IMR-90 (cell line): ENCODE measurements around the gene MED12L. TPM values are rescaled to one million over a fixed set of nuclear protein-coding genes. Genes with fewer than 3 reads are reported as not detected.

Source experiments
- ATAC-seq: fragments of 200-7000 bp; cut with Tn5 transposase; 2 replicates; pipeline ENCODE4 v1.9.1; 2020; ENCODE audit warnings: low read depth, mild to moderate bottlenecking, moderate library complexity
- BruUV-seq: library from RNA; stranded (reverse); fragments of 400-500 nt; replicated peaks from 2 replicates; lab custom pipeline; 2021; lab: Mats Ljungman, UMichigan
- CTCF ChIA-PET: fragments of 300-600 bp; formaldehyde crosslinking; extraction: SDS; loops from one replicate; lab custom pipeline; 2021; ENCODE audit warnings: antibody characterized with exemption; lab: Yijun Ruan, JAX
- POLR2A ChIA-PET: fragments of 300-600 bp; sonication (Branson Sonifier 250); formaldehyde crosslinking; loops from one replicate; lab custom pipeline; 2022; ENCODE audit warnings: antibody characterized with exemption; ENCODE audit not compliant: unreplicated experiment; lab: Charles Lee
- DNase-seq: peaks from one replicate; pipeline ENCODE4 v3.0.0; 2013
- H2AFZ ChIP-seq: replicated peaks from 2 replicates; pipeline ENCODE3; 2013; ENCODE audit warnings: low read length, mild to moderate bottlenecking; ENCODE audit not compliant: poor library complexity
- H2AK5ac ChIP-seq: 2 replicates; pipeline ENCODE4 v1.6.1; 2013; ENCODE audit warnings: low read depth, low read length, inconsistent platforms
- H2AK9ac ChIP-seq: replicated peaks from 2 replicates; pipeline ENCODE3; 2013; ENCODE audit warnings: mild to moderate bottlenecking, low read depth, low read length, moderate library complexity; ENCODE audit not compliant: poor library complexity
- H2BK120ac ChIP-seq: 2 replicates; pipeline ENCODE4 v1.6.1; 2013; ENCODE audit warnings: low read depth, low read length, inconsistent platforms
- H2BK15ac ChIP-seq: 3 replicates; pipeline ENCODE4 v1.6.1; 2013; ENCODE audit warnings: low read depth, low read length, inconsistent platforms
- H2BK20ac ChIP-seq: 2 replicates; pipeline ENCODE4 v1.6.1; 2013; ENCODE audit warnings: low read depth, mild to moderate bottlenecking, inconsistent platforms, low read length, moderate library complexity
- H2BK5ac ChIP-seq: 2 replicates; pipeline ENCODE4 v1.6.1; 2013; ENCODE audit warnings: mild to moderate bottlenecking, low read depth, low read length, inconsistent platforms; ENCODE audit not compliant: poor library complexity, severe bottlenecking
- H3K14ac ChIP-seq: replicated peaks from 2 replicates; pipeline ENCODE4 v1.6.1; 2013; ENCODE audit warnings: low read depth, low read length, inconsistent platforms
- H3K18ac ChIP-seq: 2 replicates; pipeline ENCODE4 v1.6.1; 2013; ENCODE audit warnings: low read depth, low read length, control low read depth
- H3K23ac ChIP-seq: 2 replicates; pipeline ENCODE4 v1.6.1; 2013; ENCODE audit warnings: low read depth, low read length, inconsistent platforms
- H3K27ac ChIP-seq: 2 replicates; pipeline ENCODE4 v1.5.1; 2013; ENCODE audit warnings: mild to moderate bottlenecking, control low read depth, low read length; ENCODE audit not compliant: insufficient read depth
- H3K27me3 ChIP-seq: 2 replicates; pipeline ENCODE4 v1.6.1; 2013; ENCODE audit warnings: low read length; ENCODE audit not compliant: control insufficient read depth, insufficient read depth
- H3K36me3 ChIP-seq: 2 replicates; pipeline ENCODE4 v1.6.1; 2013; ENCODE audit warnings: low read length, mixed read lengths; ENCODE audit not compliant: control insufficient read depth, insufficient read depth
- H3K4ac ChIP-seq: 2 replicates; pipeline ENCODE4 v1.6.1; 2013; ENCODE audit warnings: low read depth, low read length, inconsistent platforms
- H3K4me1 ChIP-seq: 2 replicates; pipeline ENCODE4 v1.6.1; 2013; ENCODE audit warnings: low read length, mixed read lengths; ENCODE audit not compliant: control insufficient read depth, insufficient read depth
- H3K4me2 ChIP-seq: 2 replicates; pipeline ENCODE4 v1.6.1; 2013; ENCODE audit warnings: low read depth, mild to moderate bottlenecking, control low read depth, low read length, moderate library complexity
- H3K4me3 ChIP-seq: 2 replicates; pipeline ENCODE4 v1.5.1; 2013; ENCODE audit warnings: low read depth, mild to moderate bottlenecking, control low read depth, low read length, moderate library complexity; ENCODE audit not compliant: insufficient read depth
- H3K56ac ChIP-seq: 2 replicates; pipeline ENCODE4 v1.6.1; 2013; ENCODE audit warnings: low read length, inconsistent platforms; ENCODE audit not compliant: insufficient read depth; ENCODE audit errors: extremely low read depth
- H3K79me1 ChIP-seq, 2 experiments: 2 replicates each; pipeline ENCODE4 v1.6.1; 2013; ENCODE audit warnings: low read length in 2 of 2, inconsistent platforms in 1 of 2, low read depth in 1 of 2
- H3K9ac ChIP-seq: 2 replicates; pipeline ENCODE4 v1.6.1; 2013; ENCODE audit warnings: low read depth, low read length, control low read depth
- H3K9me1 ChIP-seq: 2 replicates; pipeline ENCODE4 v1.6.1; 2013; ENCODE audit warnings: low read length, inconsistent platforms; ENCODE audit not compliant: insufficient read depth
- H3K9me3 ChIP-seq: 2 replicates; pipeline ENCODE4 v1.6.1; 2013; ENCODE audit warnings: low read length; ENCODE audit not compliant: control insufficient read depth, insufficient read depth
- H4K20me1 ChIP-seq: 2 replicates; pipeline ENCODE4 v1.6.1; 2013; ENCODE audit warnings: low read length, inconsistent platforms; ENCODE audit not compliant: insufficient read depth
- H4K5ac ChIP-seq: 2 replicates; pipeline ENCODE4 v1.6.1; 2013; ENCODE audit warnings: mild to moderate bottlenecking, low read depth, low read length, control low read depth
- H4K8ac ChIP-seq, 2 experiments: 2 replicates each; pipeline ENCODE4 v1.6.1; 2013; ENCODE audit warnings: low read depth in 2 of 2, low read length in 2 of 2, control low read depth in 1 of 2, inconsistent platforms in 1 of 2
- H4K91ac ChIP-seq: 2 replicates; pipeline ENCODE4 v1.6.1; 2013; ENCODE audit warnings: low read depth, low read length, inconsistent platforms; ENCODE audit not compliant: insufficient read depth
- BHLHE40 ChIP-seq: fragments of 150-350 bp; IDR thresholded peaks from 2 replicates; pipeline ENCODE4 v1.6.1; 2016; ENCODE audit warnings: mild to moderate bottlenecking, low read depth, low read length
- CEBPB ChIP-seq: IDR thresholded peaks from 2 replicates; pipeline ENCODE4 v1.6.1; 2012; ENCODE audit warnings: low read depth, low read length, improper control_type of control experiment
- CTCF ChIP-seq: conservative IDR thresholded peaks from 2 replicates; pipeline ENCODE4 v1.5.1; 2012; ENCODE audit warnings: mild to moderate bottlenecking, low read depth, low read length, improper control_type of control experiment
- RCOR1 ChIP-seq: IDR thresholded peaks from 2 replicates; pipeline ENCODE4 v1.6.1; 2012; ENCODE audit warnings: mild to moderate bottlenecking, low read length, improper control_type of control experiment; ENCODE audit not compliant: insufficient replicate concordance
- RFX5 ChIP-seq: IDR thresholded peaks from 2 replicates; pipeline ENCODE4 v1.8.0; 2012; ENCODE audit warnings: low read depth, mild to moderate bottlenecking, low read length, moderate library complexity
- SMC3 ChIP-seq: fragments of 150-350 bp; IDR thresholded peaks from 2 replicates; pipeline ENCODE4 v1.6.1; 2016; ENCODE audit warnings: low read depth, mild to moderate bottlenecking, antibody characterized with exemption, low read length, moderate library complexity
- WGBS, 2 experiments: methylation state at CpG; one replicate each; pipeline versions ENCODE4 v1.1.5 to v1.1.7; 2013; ENCODE audit warnings: missing lambda C conversion rate in 2 of 2; ENCODE audit not compliant: insufficient read length in 1 of 2; ENCODE audit errors: extremely low coverage in 2 of 2; 5-methylcytosine and 5-hydroxymethylcytosine counted together
- dilution Hi-C: fragments of 300-500 bp; cut with HindIII; formaldehyde crosslinking; loops from one replicate; pipeline ENCODE4 v1.14.3; 2018; ENCODE audit warnings: low sequenced_read_pairs; ENCODE audit not compliant: unreplicated experiment
- in situ Hi-C: fragments of 300-500 bp; cut with MboI; formaldehyde crosslinking; loops from 3 replicates; pipeline ENCODE4 v1.14.3; 2019; ENCODE audit warnings: low sequenced_read_pairs, inconsistent platforms, mixed read lengths
- intact Hi-C: fragments of 100-400 bp; cut with micrococcal nuclease; formaldehyde crosslinking; loops from 2 replicates; pipeline ENCODE4 v1.10.0; 2022
- polyA plus RNA-seq, 3 experiments: library from polyadenylated mRNA; depleted of rRNA; stranded (reverse); fragments of >200 nt; gene quantifications; 2 replicates each; pipeline ENCODE4 v1.2.3, GENCODE V29; 2012; ENCODE audit warnings: low replicate concordance in 1 of 3
- total RNA-seq: library from RNA; depleted of rRNA; stranded (reverse); fragments of >200 nt; gene quantifications from 2 replicates; pipeline ENCODE4 v1.2.3, GENCODE V29; 2012

The MED12L gene
- total and polyA plus RNA-seq, 2 of the 4 experiments (the other 2 are of a cell fraction) = 0.05 to 0.18 TPM

DNA sequence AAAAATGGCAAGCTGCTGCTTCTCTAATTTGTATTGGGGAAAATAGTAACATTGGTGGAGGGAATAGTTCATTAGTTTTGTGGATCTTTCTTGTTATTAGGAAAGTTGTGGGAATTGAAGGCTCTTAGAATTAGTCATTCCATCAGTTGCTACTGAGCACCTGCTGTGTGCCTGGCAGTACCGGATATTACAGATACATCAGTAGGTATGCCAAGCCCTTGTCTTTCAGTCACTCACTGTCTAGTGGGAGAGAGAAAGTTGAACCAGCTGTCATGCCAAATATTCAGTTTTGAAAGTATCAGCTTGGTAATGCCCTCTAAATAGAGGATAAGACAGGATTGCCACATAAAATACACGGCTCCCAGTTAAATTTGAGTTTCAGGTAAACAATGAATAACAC, 342.9 kb downstream of the MED12L start:
- Histone ChIP-seq H3K18ac (no peak overlapping the region), H3K27ac (no peak overlapping the region), H3K27me3 (no peaks in the 10 kb centered on the region), H3K4me1 (peaks cover 10% of the 10 kb centered on the region), H3K79me1 (no peaks in the 10 kb centered on the region), H4K5ac (no peak overlapping the region), H2AK5ac (no peak overlapping the region), H3K9me1 (peaks cover 12% of the 10 kb centered on the region), H3K4ac (no peak overlapping the region), H3K9me3 (no peaks in the 10 kb centered on the region), H2AFZ (no peak overlapping the region), H2AK9ac (no peak overlapping the region), H3K9ac (no peak overlapping the region), H3K4me3 (no peak overlapping the region), H3K23ac (no peak overlapping the region), H3K14ac (no peak overlapping the region), H2BK20ac (no peak overlapping the region), H3K4me2 (no peak overlapping the region), H2BK5ac (no peak overlapping the region), H4K91ac (no peak overlapping the region), H2BK15ac (no peak overlapping the region), H4K8ac (no peak overlapping the region), H3K56ac (no peak overlapping the region), H4K20me1 (no peaks in the 10 kb centered on the region), H3K36me3 (no peaks in the 10 kb centered on the region), H2BK120ac (no peak overlapping the region)
- ATAC-seq = no peak
- no peak for DNase-seq
- intact Hi-C loops = no loop called here
- in situ Hi-C loops = no loop called here
- ChIA-PET CTCF (no interaction called here), POLR2A (no interaction called here)
- BruUV-seq = no TSS peak
- WGBS, 2 experiments = no CpG with 5 or more reads among the region's 2 CpGs
- dilution Hi-C loops = no loop called here
- no peak for TF ChIP-seq BHLHE40
- TF ChIP-seq RCOR1 = no peak
- TF ChIP-seq CEBPB = no peak
- TF ChIP-seq RFX5 = no peak
- no peak for TF ChIP-seq SMC3
- no peak for TF ChIP-seq CTCF
